ENCODE results near the gene ZNF77.
"Not testable (repeated sequence)": the region's sequence is repeated elsewhere in the genome, so short reads cannot be mapped to it uniquely, and the experiment has no call there.

ZNF77 gene

DNA sequence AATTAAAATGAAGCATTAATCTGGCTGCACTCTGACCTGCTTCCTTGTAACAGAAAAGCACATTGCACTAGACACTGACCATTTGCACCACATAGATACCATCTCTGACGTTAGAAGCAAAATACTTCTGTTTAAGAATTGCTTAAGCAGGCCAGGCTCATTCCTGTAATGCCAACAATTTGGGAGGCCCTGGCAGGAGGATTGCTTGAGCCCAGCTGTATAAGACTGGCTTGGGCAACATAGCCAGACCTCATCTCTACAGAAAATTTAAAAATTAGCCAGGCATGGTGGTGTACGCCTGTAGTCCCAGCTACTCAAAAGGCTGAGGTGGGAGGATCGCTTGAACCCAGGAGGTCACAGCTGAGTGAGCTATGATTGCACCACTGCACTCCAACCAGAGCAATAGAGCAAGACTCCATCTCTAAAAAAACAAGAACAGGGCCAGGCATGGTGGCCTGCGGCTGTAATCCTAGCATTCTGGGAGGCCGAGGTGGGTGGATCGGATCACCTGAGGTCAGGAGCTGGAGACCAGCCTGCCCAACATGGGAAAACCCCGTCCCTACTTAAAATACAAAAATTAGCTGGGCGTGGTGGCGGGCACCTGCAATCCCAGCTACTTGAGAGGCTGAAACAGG, 25.5 kb upstream of the ZNF77 start:
- no peak for DNase-seq (ENCODE audit: low spot score)

DNA sequence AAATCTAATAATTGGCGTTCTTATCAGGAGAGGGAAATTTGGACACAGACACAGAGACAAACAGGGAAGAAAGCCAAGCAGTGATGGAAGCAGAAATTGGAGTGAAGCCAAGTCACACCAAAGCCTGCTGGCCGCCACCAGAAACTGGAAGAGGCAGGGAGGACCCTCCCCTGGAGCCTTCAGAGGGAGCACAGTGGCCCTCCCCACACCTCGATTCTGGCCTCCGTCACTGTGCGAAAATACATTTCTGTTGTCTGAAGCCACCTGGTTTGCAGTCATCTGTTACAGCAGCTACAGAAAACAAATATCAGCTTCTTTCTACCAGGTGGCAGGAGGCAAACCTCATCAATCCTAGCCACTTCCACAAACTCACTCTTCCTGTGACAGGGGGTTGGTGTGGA, 24.3 kb upstream of the ZNF77 start:
- DNase-seq (ENCODE audit: low spot score) = no peak

DNA sequence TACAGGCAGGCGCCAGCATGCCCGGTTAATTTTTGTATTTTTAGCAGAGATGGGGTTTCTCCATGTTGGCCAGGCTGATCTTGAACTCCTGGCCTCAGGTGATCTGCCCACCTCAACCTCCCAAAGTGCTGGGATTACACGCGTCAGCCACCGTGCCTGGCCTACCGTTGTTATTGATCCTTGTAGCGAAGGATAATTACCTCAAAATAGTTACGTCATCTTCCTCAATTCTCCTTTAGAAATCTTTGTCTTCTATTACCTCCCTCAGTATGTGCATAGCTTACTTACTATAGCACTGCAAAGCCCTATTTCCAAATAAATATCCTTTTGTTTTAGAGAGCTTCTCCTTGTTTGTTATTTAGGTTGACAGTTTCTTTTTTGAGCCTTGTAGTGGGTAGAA, 23.2 kb upstream of the ZNF77 start:
- DNase-seq (ENCODE audit: low spot score) = no peak

DNA sequence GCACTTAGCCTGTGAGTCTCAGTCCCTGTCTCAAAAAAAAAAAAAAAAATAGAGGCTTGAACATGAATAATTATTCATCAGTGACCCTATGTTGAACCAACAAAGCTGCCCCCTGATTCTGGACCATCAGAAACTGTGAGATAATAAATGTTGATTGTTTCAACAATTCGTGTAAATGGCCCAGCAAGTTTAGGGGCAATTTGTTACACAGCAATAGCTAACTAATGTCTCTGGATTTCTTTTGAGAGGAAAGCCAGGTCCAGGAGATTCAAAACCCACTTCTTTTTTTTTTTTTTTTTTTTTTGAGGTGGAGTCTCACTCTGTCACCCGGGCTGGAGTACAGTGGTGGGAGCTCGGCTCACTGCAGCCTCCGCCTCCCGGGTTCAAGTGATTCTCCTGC, 20.1 kb upstream of the ZNF77 start:
- DNase-seq (ENCODE audit: low spot score) = no peak

DNA sequence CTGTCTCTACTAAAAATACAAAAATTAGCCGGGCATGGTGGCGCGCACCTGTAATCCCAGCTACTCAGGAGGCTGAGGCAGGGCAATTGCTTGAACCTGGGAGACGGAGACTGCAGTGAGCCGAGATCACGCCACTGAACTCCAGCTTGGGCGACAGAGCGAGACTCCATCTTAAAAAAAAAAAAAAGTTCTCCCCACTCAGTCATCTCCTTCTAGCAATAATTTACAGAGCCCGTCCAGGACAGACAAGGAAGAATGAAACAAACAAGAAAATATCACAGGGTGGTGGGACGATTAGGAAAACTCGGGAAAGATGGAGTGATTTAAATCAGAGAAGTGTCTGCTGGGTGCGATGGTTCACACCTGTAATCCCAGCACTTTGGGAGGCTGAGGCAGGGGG, 18.9 kb upstream of the ZNF77 start:
- not testable (repeated sequence) for DNase-seq (ENCODE audit: low spot score)

DNA sequence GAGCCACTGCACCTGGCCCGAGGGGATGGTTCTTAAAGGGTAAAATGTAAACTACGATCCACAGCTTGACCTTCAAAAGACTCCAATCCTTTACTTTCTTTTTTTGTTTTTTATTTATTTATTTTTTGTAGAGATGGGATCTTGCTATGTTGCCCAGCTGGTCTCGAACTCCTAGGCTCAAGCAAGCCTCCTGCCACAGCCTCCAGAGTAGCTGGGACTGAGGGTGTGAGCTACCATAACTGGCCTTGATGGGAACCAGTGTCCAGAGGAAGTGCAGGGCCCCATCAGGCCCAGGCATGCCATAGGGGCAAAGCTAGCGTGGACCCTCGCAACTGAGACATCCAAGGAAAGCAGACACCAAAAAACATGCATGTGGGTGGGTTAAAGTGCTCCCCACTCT, 18.4 kb upstream of the ZNF77 start:
- DNase-seq (ENCODE audit: low spot score) = no peak

DNA sequence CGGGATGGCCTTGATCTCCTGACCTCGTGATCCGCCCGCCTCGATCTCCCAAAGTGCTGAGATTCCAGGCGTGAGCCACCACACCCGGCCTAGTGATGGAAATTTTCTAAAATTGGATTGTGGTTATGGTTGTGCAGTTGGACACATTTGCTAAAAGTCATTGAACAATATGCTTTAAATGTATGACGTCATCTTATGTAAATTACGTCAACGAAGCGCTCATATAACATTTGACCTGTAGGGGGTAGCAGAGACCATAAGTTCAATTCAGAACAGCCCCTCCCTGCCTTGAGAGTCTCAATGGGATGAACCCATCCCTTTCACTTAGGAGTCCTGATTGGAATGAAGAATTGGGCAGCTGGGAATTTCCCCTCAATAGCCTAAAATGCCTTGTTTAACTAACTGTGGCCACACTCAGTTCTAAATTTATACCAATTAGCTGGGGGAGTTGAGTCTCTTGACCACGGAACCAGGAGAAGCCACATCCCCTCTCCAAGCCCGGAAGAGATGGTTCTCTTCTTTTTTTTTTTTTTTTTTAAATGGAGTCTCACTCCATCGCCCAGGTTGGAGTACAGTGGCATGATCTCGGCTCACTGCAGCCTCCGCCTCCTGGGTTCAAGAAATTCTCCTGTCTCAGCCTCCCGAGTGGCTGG, 17.4 kb upstream of the ZNF77 start:
- peak; percentile 70 for DNase-seq (ENCODE audit: low spot score)

DNA sequence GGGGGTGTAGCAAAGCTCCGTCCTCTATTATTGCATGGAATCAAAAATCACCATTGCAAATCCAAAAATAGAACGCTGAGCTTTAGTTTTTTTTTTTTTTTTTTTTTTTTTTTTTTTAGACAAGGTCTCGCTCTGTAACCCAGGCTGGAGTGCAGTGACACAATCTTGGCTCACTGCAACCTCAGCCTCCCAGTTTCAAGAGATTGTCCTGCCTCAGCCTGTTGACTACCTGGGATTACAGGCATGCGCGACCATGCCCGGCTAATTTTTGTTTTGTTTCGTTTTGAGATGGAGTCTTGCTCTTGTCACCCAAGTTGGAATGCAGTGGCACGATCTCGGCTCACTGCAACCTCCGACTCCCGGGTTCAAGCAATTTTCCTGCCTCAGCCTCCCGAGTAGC, 15.3 kb upstream of the ZNF77 start:
- DNase-seq (ENCODE audit: low spot score) = no peak

DNA sequence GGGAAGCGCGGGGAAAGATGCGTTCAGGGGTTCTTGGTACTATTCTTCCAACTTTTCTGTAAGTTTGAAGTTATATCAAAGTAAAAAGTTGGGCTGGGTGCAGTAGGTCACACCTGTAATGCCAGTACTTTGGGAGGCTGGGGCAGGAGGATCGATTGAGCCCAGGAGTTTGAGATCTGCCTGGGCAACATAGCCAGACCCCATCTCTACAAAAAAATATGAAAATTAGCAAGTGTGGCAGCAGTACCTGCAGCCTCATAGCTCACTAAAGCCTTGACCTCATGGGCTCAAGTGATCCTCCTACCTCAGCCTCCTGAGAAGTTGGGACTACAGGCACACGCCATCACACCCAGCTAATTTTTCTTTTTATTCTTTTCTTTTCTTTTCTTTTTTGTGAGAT, 12.4 kb upstream of the ZNF77 start:
- DNase-seq (ENCODE audit: low spot score) = no peak

DNA sequence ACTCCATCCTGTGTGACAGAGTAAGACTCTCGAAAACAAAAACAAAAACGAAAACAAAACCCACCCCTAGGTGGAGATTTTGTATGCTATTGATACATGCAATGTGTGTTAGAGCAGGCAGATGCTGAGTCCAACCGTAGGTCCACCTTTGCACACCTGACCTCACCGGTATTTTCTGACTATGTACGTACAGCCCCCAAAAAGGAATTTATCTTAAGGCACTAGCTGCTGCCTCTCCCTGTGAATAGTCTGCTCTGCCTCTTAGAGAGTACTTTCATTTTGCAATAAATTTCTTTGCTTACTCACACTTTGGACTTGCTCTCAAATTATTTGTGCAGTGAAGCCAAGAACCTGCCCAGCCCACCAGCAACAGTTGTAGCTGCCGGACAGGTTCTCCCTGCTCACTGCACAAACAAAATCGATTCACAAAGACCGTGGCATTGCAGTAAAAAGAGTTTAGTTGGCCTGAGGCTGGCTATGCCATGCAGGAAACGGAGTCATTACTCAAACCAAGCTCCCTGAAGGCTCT, 8.2 kb upstream of the ZNF77 start:
- no peak for DNase-seq (ENCODE audit: low spot score)

DNA sequence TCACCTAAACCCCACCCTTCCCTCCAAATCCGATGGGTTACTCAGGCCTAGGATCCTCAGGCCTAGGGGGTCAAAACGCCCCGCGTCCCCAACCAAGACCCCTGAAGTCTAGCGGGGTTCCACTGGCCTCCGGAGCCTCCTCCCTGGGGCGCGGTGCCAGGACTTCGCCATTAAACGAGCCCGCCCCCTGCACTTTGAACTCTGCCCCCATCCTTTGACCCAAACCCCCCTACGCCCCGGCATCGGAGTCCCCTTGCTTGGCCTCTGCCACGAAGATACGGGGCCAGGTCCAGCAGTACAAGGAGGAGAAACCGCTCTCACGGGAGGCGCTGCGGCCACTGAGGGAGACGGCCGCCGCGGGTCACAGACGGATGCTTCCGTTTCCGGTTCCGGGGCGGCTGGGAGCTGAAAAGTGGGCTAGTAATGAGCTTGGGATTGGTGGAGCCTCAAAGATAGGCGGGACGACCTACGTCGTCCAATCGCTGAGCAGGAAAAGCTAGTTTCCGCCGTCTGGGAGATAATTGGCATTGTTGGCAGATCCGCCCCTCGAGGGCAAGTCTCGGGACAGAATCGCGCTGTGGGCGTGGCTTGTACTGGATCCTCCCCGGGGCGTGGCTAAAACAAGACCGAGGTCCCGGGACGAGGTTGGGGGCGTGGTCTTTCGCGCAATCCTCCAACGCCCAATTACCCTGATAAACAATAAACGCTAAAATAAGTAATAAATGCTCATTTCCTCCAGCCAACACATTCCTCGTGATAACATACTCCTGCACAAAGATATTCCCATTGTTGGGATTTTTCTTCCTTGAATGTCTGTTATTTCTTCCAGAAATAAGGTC, 5.7 kb upstream of the ZNF77 start:
- DNase-seq (ENCODE audit: low spot score) = peak; percentile 99

DNA sequence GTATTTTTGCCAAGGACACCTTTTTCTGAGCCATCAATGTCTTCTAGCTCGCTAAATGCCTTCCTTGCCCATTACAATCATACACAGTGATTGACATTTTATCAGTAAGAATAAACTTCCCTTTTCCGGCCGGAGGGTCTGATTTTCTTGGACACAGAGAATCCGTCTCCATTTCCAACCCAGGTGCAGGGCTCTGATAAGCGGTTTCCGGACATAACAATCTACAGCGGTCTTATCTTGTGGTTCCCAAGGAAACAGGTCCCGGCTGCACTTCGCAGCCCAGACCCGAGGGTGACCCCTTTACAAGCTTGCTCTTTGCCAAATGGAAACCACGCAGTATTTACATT, 5.1 kb upstream of the ZNF77 start:
- DNase-seq (ENCODE audit: low spot score) = peak; percentile 60

DNA sequence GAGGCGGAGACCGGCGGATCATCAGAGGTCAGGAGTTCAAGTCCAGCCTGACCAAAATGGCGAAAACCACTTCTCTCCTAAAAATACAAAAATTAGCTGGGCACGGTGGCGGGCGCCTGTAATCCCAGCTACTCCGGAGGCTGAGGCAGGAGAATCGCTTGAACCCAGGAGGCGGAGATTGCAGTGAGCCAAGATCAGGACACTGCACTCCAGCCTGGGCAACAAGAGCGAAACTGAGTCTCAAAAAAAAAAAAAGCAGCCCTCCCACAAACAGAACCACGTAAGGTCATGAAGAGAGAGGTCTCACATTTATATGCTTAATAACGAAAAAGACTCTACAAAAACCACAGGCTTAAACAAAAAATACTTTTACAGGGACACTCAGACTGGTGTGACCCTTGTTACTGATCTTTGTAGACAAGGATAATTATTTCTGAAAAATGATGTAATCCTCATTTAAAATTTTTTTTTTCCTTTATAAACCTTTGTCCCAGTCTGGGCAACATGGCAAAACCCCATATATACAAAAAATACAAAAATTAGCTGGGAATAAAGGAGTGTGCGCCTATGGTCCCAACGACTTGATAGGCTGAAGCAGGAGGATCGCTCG, 909 bp upstream of the ZNF77 start:
- no peak for DNase-seq (ENCODE audit: low spot score)

DNA sequence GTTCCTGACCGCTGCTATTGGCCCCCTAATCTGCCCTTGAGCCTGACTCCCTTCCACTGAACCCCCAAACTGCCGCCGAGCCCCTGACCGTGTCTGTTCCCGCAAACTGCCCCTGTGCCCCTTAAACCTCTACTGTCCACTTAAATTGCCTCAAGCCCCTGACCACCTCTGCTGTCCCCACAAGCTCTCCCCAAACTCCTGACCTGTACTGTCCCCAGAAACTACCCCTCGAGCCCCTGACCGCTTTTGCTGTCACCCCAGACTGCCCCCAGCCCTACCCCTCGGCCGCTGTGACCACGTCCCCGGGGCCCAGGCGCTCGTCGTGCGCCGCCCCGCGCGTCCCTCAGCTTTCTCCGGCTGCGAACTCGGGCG, 382 bp downstream of the ZNF77 start:
- no peak for DNase-seq (ENCODE audit: low spot score)

DNA sequence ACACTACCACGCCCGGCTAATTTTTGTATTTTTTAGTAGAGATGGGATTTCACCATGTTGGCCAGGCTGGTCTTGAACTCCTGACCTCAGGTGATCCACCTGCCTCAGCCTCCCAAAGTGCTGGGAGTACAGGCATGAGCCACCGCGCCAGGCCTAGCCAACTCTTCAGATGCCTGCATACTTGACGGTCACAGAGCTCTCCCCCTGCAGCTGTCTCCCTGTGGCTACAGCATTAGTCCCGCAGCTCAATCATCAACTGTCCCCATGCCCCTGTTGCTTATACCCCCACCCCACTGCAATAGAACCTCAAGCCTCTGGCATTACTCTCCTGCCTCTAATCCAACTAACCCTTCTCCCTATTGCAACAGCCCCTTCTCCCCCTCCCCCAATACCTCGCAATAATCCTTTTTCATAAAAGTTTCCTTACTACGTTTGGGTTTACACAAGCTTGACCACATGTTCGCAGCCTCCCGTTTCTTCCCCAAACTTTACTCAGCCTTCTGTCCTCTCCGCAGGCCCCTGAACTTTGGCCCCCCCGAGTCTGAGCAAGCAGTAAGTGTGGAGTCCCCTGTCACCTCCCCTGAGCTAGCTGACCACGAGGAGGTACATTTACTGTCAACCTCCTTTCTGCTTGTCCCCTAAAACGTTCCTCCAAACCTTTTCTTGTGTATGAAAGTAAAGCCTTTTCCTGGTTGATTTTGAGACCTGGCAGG, 1.7 kb downstream of the ZNF77 start:
- DNase-seq (ENCODE audit: low spot score) = no peak

DNA sequence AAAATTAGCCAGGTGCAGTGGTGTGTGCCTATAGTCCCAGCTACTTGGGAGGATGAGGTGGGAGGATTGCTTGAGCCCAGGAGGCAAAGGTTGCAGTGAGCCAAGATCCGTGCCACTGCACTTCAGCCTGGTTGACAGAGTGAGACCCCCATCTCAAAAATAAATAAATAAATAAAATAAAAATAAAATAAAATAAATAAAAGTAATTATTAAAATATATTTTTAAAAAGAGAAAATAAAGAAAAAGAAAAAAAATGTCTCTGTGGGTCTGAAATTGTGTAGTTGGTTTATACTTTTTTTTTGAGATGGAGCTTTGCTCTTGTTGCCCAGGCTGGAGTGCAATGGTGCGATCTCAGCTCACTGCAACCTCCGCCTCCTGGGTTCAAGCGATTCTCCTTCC, 8.9 kb downstream of the ZNF77 start:
- DNase-seq (ENCODE audit: low spot score) = not testable (repeated sequence)

DNA sequence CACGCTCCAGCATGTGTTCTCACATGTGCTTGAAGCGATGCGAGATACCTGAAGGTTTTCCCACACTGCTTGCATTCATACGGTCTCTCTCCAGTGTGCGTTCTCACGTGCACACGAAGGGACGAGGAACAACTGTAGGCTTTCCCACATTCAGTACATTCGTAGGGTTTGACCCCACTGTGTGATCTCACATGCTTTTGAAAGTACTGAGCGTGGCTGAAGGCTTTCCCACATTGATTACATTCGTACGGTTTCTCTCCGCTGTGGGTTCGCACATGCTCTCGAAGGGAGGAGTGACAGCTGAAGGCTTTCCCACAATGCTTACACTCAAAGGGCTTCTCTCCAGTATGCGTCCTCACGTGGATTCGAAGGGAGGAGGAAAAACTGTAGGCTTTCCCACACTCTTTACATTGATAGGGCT, 11.3 kb downstream of the ZNF77 start:
- DNase-seq (ENCODE audit: low spot score) = no peak

DNA sequence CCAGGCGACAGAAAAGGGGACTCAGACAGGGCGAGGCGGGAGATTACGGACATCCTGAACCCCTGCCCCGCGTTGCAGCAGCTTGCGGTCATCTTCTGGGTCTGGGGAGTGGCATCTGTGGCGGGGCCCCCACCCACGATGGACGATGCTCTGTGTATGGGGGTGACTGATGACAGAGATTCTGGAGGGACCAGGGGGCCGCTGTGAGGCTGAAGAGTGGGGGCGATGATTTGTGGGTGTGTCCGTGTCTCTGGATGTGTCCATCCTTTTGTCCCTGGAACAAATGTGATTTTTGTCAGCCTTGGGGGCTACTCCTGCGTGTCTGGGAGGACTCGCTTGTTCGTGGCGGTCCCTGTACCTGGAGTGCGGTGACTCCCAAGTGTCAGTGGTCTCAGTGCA, 17.7 kb downstream of the ZNF77 start:
- no peak for DNase-seq (ENCODE audit: low spot score)

DNA sequence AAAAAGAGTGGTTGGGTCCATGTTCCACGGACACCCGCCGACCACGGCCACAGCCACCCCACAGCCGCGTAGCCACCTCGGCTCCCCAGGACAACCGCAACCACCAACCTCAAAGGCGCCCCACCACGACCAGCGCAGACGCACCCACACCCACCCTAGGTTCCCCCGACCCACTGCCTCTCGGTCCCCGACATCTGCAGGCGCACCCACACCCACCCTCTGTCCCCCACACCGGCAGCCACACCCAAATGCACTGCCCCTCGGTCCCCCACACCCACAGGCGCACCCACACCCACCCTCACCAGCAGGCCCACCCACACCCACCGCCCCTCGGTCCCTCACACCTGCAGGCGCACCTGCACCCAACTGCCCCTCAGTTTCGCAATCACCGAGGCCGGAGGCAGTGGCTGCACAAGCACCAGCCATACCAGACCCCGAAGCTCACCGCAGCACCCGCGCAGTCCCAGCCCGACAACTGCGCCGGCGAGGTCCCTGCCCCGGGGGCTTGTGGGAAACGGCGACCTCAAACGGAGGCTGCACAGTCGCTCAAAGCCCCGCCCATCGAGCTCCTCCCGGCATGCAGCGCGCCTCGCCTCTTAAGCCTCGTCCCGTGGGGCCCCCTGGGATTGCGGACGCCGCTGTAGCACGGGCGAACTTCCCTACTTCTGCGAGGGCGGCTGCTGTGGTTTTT, 18.3 kb downstream of the ZNF77 start:
- DNase-seq (ENCODE audit: low spot score) = no peak

DNA sequence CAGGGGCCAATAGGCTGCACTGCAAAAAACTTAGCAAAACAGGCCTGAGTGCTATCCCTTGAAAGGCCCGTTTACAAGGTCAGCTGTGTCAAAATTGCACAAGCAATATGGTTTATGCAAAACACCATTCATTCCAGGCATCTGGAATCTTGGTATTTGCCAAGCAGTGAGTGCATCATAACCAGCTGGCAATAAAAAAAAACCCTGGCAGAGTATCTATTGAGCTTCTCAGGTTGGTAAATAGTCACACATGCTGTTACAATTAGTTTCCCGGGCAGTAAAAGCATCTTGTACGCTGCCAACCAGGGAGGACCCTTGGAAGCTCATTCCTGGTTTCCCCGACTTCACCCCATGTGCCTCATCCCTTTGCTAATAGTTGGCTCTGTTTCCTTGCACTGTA, 21.3 kb downstream of the ZNF77 start:
- no peak for DNase-seq (ENCODE audit: low spot score)

DNA sequence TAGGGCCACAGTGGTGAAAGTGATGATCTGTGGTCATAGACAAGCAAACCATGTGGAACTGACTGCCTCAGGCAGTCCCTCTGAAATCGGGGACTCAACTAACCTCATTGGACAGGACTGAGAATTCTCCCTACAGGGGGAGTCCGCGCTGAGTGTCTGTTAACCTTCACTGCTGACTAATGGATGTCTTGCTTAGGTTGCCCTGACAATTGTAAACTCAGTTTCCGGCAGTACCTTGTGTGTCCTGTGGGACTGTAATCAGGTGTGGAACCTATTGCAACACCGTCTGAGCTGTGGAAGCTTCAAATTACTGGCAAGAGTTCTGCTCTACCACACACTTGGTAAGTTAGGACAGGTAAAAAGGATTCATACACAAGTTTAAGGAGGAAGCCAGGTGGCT, 21.8 kb downstream of the ZNF77 start:
- no peak for DNase-seq (ENCODE audit: low spot score)
